EL (cell line): ENCODE data around the gene RBBP9.
"Not testable (repeated sequence)": the region's sequence is repeated elsewhere in the genome, so short reads cannot be mapped to it uniquely, and the experiment has no call there.

Source experiments
- DNase-seq: peaks from one replicate; pipeline ENCODE4 v3.0.0-alpha.2; 2016

The RBBP9 gene

DNA sequence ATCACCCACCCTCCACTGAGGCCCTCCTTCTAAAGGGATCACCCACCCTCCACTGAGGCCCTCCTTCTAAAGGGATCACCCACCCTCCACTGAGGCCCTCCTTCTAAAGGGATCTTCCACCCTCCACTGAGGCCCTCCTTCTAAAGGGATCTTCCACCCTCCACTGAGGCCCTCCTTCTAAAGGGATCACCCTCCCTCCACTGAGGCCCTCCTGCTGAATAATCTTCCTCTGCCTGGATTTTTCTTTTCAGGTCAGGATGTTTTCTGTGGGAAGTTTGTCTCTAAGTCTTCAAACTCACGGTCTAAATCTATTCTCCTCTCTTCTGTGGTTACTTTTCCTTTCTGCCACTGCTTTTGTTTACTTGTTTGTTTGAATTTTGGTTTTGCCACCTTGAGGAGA, 4.6 kb upstream of the RBBP9 start:
- DNase-seq = not testable (repeated sequence)

DNA sequence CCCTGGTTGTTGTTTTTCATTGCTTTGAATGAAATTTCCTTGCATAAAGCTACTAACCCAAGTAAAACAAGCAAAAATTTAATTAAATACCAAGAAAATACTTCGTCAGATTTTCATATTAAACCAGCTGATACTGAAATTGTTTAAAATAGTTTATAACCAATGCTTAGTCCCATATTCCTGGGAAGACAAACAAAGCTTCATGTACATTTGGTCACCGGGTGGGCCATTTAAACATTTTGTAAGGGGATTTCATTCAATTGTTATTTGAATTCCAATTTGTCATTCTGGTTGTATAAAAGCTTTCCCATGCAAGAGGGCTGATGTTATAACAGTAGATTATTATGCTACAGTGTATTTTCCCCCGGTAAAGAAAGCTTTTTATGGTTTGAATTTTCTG, 578 bp upstream of the RBBP9 start:
- no peak for DNase-seq

DNA sequence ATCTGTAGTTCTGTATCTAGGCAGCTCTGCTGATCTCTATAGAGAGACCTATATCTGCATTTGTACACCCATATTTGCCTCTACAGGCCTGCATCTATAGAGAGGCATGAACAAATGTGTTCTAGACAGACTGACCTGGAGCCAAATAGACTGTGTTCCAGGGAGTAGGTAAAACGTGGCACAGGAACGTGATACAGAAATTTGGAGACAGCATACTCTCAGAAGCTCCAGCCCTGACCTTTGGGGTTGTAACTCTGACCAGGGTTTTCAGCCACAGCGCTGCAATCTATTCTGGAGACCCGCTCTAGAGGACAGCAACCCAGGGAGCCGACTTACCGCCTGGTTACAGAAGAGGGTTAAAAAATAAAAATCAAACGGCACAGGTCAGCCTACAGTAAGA, 983 bp downstream of the RBBP9 start:
- DNase-seq = no peak

DNA sequence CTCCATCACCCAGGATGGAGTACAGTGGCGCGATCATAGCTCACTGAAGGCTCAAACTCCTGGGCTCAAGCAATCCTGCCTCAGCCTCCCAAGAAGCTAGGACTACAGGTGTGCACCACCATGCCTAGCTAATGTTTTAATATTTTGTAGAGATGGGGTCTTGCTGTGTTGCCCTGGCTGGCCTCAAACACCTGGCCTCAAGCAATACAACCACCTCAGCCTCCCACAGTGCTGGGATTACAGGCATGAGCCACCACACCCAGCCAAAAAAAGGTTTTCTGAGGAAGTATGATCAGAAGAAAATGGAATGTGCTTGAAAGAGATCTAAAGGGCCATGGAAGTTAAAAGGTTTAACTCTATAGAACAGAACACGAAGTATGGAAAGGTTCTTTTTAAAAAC, 8.7 kb downstream of the RBBP9 start:
- no peak for DNase-seq

DNA sequence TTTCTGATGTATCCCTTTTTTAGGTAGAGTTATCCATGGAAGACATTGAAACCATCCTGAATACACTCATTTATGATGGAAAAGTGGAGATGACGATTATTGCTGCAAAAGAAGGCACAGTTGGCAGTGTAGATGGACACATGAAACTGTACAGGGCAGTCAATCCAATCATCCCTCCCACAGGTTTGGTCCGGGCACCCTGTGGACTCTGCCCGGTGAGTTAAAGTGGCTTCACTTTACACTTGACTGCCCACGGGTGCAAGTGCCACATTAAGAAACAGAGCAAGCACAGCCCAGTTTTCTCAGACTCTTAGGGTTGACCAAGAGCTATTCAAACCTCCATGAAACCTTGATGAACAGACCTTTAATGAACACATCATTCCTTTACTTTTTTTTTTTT, 15.4 kb downstream of the RBBP9 start:
- DNase-seq = no peak

DNA sequence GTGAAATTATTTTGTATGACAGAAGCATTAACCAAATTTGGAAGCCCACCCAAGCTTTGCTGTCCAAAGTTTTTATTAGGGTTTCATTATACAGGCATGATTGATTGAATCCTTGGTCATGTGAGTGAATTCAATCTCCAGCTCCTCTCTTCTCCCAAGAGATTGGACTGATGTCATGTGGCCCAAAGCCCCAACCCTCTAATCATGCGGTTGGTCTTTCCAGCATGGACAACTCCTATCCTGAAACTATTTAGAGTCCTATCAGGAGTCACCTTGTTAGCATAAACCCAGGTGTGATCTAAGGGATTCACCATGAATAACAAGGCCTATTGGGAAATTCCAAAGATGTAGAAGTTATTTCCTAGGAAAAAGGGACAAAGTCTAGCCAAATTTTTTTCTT, 19.2 kb downstream of the RBBP9 start:
- DNase-seq = no peak

DNA sequence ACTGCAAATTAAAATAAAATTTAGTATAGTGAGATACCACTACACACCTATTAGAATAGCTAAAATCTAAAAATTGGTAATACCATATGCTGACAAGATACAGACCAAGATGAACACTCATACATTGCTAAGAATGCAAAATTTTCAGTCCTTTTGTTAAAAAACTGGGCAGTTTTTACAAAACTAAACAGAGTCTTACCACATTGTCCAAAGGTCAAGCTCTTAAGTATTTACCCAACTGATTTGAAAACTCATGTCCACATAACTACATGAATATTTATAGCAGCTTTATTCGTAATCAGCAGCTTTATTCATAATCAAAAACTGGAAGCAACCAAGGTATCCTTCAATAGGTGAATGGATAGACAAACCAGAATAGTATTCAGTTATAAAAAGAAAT, 19.8 kb downstream of the RBBP9 start:
- DNase-seq = no peak

DNA sequence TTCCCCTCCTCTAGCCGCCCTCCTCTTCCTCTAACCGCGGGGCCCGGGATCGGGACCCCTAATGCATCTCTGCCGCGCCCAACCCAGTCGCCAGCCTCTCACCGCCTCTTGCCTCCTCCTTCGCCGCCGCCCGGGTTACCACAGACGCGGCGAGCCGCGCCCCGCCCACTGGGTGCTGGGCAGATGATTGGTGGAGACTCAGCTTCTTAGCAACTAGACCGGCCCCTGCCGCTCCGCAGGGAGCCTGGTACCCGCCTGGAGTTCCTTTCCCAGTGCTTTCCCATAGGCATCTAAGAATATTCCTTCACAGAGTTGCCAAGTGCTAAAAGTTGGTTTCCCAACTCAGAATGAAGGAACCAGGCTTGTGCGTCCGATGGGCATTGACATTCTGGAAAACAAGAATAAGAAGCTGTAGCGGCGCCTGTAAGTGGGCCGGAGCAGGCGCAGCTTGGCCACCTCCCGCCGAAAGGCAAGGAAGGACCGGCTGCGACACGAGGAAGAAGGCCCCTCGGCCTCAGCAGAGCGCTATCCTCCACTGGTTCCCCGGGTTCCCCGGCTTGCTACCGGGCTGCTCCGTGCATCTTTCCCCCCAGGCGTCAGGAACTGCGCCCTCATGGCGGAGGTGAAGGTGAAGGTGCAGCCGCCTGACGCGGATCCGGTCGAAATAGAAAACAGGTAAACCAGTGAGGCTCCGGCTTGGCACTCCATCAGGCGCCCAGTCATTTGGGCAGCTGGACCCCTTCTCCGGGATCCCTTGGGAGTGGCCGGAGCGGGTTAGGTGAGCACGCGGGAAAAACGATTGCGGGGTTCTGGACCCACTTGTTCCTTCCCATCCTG, 29.9 kb downstream of the RBBP9 start, which contains the start of the genes DZANK1 and POLR3F:
DZANK1 (minus strand) TSS at position 137 of the 837 bp plus-strand sequence. CDS start 1,672 bp downstream, outside the sequence.
POLR3F (plus strand) TSS at position 497 of the 837 bp plus-strand sequence; CDS start at position 614, 117 bp downstream.
- DNase-seq = peak; percentile 96

DNA sequence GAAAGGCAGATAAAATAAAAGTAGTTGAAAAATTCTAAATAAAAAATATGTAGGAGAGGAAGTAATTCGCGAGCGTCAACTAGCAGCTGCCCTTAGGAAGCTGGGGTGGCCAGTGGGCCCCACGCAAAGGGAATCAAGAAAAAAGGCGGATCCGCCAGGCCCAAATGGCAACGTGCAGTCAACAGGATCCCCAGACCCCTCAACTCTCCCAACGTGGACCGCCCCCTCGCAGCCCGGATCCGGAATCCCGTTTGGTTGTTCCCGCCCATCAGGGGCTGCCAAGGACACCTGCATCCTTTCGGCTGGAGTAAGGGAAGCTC, 30.5 kb downstream of the RBBP9 start:
- DNase-seq = no peak

DNA sequence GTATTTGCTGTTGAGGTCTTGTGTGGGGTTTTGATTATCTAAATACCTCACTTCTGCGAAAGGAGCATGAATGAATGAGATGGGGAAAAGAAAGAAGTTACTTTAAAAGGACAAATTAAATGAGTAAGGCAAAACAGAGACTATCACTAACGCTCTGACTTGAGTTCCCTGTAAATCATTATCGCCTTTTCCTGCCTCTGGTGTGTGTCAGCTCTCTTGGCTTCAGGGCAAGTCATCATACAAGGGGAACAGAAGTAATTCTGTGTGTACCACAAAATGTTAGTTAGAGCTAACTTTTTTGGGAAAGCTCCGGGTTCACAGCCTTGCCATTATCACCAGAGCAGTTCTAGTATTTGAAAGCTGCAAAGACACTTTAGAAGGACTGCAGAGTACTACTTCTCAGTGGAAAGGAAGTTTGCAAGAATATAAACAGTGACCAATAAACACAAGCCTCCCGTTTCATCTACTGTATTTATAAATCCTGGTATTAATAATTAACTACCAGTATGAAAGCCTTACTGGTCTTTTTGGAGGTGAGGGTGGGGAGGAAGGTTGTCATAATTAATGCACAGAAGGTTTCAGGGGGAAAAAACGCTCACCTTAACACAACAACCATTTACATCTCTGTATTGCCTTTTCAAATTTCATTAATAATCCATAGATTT, 31.4 kb downstream of the RBBP9 start:
- DNase-seq = no peak

DNA sequence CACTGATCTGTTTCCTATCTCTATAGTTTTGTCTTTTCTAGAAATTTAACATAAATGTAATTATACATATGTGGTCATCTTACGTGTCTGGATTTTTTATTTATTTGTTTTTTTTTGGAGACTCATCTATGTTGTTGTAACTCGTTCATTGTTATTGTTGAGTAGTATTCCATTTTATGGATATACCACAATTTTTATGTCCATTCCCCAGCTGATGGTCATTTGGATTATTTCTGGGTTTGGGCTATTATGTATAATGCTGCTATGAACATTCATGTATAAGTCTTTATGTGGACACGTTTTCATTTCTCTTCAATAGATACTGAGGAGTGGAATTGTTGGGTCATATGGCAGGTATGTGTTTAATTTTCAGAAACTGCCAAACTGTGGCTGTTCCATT, 40.4 kb downstream of the RBBP9 start:
- no peak for DNase-seq

DNA sequence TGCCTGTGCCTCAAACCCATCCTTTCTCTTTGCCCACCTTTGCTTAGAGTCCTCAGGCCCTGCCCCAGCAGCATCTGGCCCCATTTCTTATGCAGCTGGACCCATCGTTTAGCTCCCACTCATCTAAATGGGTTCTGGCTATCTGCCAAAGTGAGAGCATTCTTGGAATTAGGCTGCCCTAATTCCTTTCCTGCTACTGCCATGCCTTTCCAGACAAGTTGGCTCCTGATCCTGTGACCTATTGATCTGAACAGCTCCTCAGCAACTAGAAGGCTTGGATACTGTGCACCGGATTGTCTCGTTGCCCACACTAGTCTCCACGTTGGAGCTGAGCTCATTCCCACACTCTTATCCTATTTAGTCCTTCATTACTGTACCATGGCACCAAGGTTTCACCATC, 53.1 kb downstream of the RBBP9 start:
- DNase-seq = peak; percentile 54

DNA sequence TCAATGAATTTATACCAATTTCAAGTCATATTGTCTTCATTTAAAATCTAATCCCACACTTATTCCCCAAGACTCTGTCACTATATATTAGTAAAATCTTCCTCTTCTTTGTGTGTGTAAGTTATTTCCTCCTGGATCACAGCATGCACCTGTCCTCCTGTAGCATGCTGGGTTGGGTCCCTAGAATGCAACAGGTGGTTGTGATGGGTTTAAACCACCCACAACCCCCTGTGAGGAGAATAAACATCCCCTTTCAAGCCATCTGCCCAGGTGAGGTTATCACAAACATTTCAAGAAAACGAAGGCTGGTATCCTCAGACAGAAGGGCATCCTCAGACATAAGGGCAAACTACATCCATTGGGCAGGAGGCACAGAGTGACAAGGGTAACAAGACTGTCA, 56.6 kb downstream of the RBBP9 start:
- no peak for DNase-seq

DNA sequence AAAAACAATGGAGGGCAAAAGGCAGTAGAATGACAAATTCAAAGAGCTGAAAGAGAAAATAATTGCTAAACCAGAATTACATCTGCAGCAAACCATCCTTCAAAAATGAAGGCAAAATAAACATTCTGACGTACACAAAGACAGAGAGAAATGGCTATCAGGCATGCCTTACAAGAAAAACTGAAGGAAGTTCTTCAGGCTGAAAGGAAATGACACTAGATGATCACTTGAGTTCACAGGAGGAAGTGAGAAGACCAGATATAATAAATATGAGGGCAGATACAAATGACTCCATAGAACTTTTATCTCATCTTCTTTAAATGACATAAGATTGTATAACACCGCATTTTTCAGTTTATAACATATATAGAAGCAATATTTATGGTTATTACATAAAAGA, 60.2 kb downstream of the RBBP9 start:
- DNase-seq = no peak
